ENCODE results near the gene ZFYVE28.

Gene ZFYVE28

DNA sequence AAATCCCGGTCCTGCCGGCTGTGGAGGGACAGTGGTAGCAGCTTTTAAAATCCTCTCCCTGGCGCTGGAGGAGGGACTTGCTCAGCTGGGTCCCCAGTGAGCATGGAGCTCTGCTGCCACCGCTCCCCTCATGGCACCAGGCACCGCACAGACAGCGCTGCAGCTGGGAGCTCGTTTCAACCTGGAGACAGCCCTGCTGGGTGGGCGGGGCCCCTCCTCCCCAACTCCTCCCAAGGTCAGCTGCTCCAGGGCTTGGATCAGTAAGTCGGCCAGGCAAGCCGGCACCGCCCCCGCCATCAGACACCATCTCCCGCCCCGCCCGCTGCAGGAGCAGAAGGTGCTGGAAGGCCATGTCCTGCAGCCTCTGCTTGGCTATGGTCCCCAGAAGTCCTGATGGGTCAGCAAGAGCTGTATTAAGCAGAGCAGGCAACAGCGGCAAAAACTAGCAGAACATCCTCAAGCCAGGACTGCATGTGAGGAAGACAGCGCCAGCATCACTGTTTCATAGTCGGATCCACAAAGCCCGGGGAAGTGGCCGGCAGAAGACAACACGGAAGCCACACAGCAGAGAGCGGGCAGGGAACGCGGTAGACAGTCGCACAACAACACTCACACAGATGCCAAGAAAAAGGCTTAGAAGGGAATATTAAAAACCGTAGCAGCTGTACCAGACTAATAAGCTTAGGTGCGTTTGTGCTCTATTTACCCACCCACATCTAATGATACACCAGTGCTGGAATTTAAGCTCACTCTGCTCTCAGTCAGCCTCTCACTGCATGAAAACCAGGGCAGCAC, 16.2 kb downstream of the ZFYVE28 start:
- Histone ChIP-seq H3K27me3 (peaks cover 0 to 4% of the 10 kb centered on the region in 2 donors), H3K9me3 (no peaks in the 10 kb centered on the region), H3K4me1 (peaks cover 0 to 19% (median 13%) of the 10 kb centered on the region in 4 donors), H3K27ac (no peak overlapping the region), H3K36me3 (no peaks in the 10 kb centered on the region), H3K4me3 (peak overlapping the region in 1 of 2 donors; percentile 37)
- TF ChIP-seq, protein P1, sequence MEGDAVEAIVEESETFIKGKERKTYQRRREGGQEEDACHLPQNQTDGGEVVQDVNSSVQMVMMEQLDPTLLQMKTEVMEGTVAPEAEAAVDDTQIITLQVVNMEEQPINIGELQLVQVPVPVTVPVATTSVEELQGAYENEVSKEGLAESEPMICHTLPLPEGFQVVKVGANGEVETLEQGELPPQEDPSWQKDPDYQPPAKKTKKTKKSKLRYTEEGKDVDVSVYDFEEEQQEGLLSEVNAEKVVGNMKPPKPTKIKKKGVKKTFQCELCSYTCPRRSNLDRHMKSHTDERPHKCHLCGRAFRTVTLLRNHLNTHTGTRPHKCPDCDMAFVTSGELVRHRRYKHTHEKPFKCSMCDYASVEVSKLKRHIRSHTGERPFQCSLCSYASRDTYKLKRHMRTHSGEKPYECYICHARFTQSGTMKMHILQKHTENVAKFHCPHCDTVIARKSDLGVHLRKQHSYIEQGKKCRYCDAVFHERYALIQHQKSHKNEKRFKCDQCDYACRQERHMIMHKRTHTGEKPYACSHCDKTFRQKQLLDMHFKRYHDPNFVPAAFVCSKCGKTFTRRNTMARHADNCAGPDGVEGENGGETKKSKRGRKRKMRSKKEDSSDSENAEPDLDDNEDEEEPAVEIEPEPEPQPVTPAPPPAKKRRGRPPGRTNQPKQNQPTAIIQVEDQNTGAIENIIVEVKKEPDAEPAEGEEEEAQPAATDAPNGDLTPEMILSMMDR (IDR thresholded peaks at IDR 0.05), result no peak
- intact Hi-C loops (cut with DNase I; ENCODE audit: low total_unique reads), result no loop called here
- peak in 1 of 2 donors; percentile 64 for DNase-seq

- intact Hi-C loops (cut with DNase I; ENCODE audit: low total_unique reads), result no loop called here
- H3K4me1 ChIP-seq, result peaks cover 0 to 19% (median 13%) of the 10 kb centered on the region in 4 donors
- H3K9me3 ChIP-seq, result no peaks in the 10 kb centered on the region
- H3K27me3 ChIP-seq, result peaks cover 0 to 8% of the 10 kb centered on the region in 2 donors
- H3K4me3 ChIP-seq, result peak overlapping the region in 1 of 2 donors; percentile 37
- H3K27ac ChIP-seq, result no peak overlapping the region
- no peaks in the 10 kb centered on the region for H3K36me3 ChIP-seq
- TF ChIP-seq, protein P1 (IDR thresholded peaks at IDR 0.05), result no peak
- peak in 1 of 2 donors; percentile 49 for DNase-seq
Measured at GRCh38 chr4:2401610-2401983, 16.8 kb downstream of the ZFYVE28 start.

GRCh38 chr4:2400841-2401609, 17.4 kb downstream of the ZFYVE28 start:
- TF ChIP-seq, protein P1 (IDR thresholded peaks at IDR 0.05), result no peak
- Histone ChIP-seq H3K9me3 (no peaks in the 10 kb centered on the region), H3K27me3 (peaks cover 0 to 8% of the 10 kb centered on the region in 2 donors), H3K27ac (no peak overlapping the region), H3K36me3 (no peaks in the 10 kb centered on the region), H3K4me3 (no peak overlapping the region), H3K4me1 (peaks cover 0 to 19% (median 13%) of the 10 kb centered on the region in 4 donors)
- intact Hi-C loops (cut with DNase I; ENCODE audit: low total_unique reads), result no loop called here
- peak in 1 of 2 donors; percentile 57 for DNase-seq

DNA sequence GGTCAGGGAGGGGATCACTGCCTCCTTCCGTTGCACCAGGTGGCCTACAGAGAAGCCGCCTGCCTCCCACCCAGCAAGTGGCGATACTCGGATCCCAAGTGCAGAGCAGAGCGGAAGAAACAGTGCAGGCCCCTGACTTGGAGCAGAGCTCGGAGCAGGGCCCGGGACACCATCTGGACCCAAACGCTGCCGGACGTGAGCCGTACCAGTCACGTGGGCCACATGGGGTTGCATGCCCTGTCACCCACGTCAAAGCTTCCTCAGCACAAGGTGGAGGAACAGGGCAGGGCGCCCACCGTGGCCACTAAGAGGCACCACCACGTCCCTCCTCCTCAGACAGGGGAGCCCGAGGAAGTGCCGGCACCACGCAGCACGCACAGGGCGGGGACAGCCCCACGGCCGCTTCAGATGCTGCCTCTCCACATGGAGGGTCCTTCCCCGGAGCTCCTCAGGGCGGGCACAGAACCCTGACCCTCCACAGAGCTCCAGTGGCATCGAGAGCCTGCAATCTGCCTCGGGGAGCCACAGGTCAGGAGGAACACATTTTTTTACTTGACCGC, 18.7 kb downstream of the ZFYVE28 start:
- H3K4me3 ChIP-seq, result no peak overlapping the region
- H3K4me1 ChIP-seq, result peaks cover 0 to 19% (median 13%) of the 10 kb centered on the region in 4 donors
- no peaks in the 10 kb centered on the region for H3K9me3 ChIP-seq
- TF ChIP-seq, protein P1 (IDR thresholded peaks at IDR 0.05), result no peak
- intact Hi-C loops (cut with DNase I; ENCODE audit: low total_unique reads), result no loop called here
- H3K27me3 ChIP-seq, result peaks cover 0 to 12% of the 10 kb centered on the region in 2 donors
- no peak overlapping the region for H3K27ac ChIP-seq
- peak in 1 of 2 donors; percentile 49 for DNase-seq
- no peaks in the 10 kb centered on the region for H3K36me3 ChIP-seq

DNA sequence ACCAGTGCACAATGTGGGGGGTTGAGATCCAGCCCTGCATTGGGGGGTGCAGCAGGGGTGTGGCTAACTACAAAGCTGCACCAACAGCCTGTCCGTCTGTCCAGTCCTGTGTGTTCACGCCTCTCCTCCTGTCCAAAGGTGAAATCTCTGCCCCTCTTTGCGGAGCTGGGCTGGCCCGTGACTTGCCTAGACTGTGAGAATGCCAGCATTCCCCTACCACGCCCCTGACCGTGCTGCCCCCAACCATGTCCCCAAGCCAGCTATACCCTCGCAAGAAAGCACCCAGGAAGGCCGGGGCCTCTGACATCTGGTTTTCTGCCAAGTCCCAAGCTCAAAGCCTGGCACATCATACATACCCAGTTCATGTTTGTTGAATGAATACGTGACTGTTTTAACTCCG, 19.2 kb downstream of the ZFYVE28 start:
- H3K27me3 ChIP-seq, result peaks cover 0 to 16% of the 10 kb centered on the region in 2 donors
- H3K36me3 ChIP-seq, result no peaks in the 10 kb centered on the region
- intact Hi-C loops (cut with DNase I; ENCODE audit: low total_unique reads), result no loop called here
- H3K9me3 ChIP-seq, result no peaks in the 10 kb centered on the region
- TF ChIP-seq, protein P1 (IDR thresholded peaks at IDR 0.05), result no peak
- H3K4me1 ChIP-seq, result peaks cover 0 to 19% (median 13%) of the 10 kb centered on the region in 4 donors
- peak in 1 of 2 donors; percentile 51 for DNase-seq
- H3K27ac ChIP-seq, result no peak overlapping the region
- H3K4me3 ChIP-seq, result no peak overlapping the region

All from tibial artery (tissue), 4 donors.